GM19328 (cell line): ENCODE measurements around the gene COMT.
"Not testable (repeated sequence)": the region's sequence is repeated elsewhere in the genome, so short reads cannot be mapped to it uniquely, and the experiment has no call there.

ENCODE experiments used
- ATAC-seq: cut with Tn5 transposase; IDR thresholded peaks from one replicate; pipeline ENCODE4 v1.9.1; 2021; ENCODE audit warnings: mild to moderate bottlenecking, moderate library complexity; ENCODE audit not compliant: unreplicated experiment

COMT gene

GRCh38 chr22:19907902-19908301, 33.7 kb upstream of the COMT start:
- not testable (repeated sequence) for ATAC-seq

DNA sequence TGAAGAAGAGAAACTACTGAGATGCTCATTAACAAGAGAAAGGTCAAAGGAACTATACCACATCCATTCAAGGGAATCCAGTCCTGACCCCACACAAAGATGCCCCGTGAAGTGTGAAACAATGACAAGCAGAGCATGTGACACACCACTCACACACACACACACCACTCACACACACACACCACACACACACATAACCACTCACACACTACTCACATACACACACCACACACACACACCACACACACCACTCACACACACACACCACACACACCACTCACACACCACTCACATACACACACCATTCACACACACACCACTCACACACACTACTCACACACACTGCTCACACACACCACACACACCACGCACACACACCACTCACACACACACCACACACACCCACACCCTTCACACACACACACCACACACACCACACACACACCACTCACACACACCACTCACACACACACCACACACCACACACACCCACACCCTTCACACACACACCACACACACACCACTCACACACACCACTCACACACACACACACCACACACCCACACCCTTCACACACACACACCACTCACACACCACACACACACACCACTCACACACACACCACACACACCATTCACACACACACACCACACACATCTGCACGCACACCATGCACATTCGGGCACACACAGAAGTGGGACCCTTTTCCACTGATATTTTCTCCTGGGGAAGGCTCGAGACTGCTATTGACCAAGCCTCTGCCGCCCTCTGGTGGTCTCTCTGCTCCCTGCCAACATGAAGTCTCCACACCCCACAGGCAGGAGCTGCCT, 32.0 kb upstream of the COMT start:
- no peak for ATAC-seq

DNA sequence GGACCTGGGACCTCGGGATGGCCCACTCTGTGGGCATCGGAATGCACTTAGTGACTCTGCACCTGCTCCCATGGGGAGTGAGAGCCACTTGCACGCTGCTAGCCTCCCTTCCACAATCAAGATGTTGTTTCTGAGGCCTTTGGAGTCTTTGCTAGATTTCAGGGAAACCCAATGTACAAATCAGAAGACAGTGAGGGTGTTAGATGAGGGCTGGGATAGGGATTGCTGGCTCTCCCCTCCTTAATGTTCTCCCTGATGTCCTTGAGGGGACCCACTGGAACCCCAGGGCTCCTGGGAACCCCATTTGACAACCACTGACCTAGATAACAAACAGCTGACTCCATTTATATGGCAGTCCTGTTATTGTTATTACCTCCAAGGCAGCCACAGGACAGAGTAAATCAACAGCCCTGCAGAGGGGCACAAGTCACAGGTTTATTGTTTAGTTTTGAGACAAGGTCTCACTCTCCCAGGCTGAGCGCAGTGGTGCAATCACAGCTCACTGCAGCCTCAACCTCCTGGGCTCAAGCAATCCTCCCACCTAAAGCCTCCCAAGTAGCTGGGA, 31.3 kb upstream of the COMT start:
- ATAC-seq, result no peak

- ATAC-seq, result no peak
Observed at GRCh38 chr22:19911540-19912270, 29.9 kb upstream of the COMT start.

- ATAC-seq, result no peak
Observed at GRCh38 chr22:19912271-19912999, 29.1 kb upstream of the COMT start.

DNA sequence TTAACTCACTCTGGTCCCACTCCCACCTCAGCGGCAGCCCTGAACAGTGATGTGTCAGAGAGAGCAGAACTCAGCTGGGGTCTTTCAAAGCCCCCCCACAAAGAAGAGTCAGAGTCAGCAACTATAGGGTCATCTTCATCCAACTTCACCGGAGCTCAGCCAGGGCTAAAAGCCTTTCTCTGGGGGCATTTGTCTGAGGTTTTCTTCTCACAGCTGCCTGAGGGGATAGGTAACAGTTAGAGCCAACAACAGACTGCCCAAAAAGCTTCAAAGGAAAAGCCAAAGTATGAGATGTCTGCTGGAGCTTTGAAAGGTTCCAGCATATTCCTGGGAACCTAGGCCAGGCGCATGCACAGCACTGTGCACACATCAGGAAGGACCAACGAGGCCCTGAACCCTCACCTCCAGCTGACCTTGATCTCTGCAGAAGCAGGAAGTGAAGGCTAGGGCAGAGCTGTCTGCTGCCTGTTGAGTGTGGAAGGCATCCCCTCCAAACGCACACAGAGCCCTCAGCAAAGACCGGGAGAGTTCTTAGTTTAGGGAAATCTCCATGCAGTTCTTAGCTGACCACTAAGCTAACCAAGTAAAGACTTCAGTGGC, 28.1 kb upstream of the COMT start:
- ATAC-seq, result no peak

GRCh38 chr22:19914201-19914943, 27.2 kb upstream of the COMT start:
- ATAC-seq, result no peak

- no peak for ATAC-seq
Observed at GRCh38 chr22:19915287-19915954, 26.2 kb upstream of the COMT start.

- no peak for ATAC-seq
Observed at GRCh38 chr22:19916006-19916405, 25.6 kb upstream of the COMT start.

GRCh38 chr22:19916941-19917340, 24.6 kb upstream of the COMT start:
- ATAC-seq, result no peak

GRCh38 chr22:19917389-19918138, 24.0 kb upstream of the COMT start:
- no peak for ATAC-seq

DNA sequence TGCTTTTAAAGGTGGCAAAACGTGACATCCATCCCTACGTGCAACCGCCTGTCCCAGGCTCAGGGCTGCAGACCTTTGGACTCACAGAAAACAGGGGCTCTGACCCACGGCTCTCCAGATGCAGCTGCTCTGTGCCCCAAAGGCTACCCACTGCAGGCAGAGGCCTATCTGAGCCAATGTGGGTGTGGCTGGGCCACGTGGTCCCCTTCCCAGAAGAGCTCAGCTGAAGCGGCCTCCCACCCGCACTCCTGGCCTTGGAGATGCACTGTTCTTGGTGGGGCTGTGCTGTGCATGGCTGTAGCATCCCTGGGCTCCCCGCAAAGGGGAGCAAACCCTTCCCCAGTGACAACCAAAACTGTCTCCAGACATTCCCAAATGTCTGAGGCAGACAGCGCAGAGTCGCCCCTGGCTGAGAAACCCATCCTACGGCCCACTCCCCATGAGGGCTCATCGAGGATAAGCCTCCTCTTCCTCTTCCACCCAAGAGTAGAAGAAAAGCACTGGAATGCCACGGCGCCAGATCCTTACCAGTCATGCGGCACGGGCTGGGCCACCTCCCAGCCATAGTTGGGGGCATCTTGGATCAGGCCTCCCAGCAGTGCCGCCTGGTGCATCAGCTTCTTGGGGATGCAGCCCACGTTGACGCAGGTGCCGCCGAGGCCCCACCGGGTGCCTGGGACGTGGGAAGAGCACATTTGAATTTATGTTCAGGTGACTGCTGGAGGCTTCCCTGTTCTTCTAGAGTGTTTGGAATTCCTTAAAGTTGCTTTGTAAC, 23.1 kb upstream of the COMT start:
- ATAC-seq, result no peak

- ATAC-seq, result no peak
Observed at GRCh38 chr22:19919701-19920363, 21.7 kb upstream of the COMT start.

DNA sequence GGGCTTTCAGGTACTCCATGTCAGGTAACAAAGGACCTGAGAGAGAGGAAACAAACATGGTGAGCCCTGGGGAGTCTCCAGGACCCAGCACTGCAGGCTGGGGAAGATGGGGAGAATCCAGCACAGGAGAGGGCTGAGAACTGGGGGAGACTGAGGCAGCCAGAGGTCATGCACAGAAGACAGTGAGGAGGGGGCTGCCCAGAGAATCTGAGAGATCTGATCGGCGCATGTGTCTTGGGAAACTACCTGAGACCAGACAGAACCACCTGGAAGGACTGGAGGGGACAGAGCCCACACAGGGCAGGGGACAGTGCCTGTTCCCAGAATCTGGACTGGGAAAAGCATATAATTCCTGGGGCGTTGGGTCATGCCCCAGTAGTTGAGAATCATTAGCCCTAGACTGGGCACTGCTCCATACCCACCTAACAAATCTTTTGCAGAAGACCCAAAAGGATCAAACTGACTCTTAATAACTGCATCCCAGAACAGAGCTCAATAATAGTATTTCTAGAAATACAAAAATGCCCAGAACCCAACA, 20.0 kb upstream of the COMT start:
- no peak for ATAC-seq

DNA sequence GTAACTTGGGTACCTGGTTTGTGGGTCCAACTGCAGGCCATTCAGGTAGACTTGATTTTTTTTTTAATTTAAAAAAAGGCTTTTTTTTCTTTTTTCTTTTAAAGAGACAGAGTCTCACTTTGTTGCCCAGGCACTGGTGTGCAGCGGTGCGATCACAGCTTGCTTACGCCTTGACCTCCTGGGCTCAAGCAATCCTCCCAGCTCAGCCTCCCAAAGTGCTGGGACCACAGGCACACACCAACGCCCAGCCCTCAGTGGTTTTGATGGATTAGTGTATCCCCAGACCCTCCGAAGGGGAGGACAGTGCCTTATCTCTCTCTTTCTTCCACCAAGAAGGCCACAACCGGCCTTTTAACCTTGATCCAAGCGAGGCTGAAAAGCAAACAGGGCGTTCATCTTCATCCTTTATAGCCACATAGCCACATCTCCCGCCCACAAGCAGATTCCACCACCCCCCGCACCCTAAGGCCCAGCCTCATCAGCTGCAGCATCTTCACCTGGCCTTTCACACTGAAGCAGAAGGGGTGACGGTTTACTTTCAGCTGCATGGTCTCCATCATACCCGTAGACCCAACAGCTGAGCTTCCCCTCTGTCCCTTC, 17.6 kb upstream of the COMT start:
- no peak for ATAC-seq

DNA sequence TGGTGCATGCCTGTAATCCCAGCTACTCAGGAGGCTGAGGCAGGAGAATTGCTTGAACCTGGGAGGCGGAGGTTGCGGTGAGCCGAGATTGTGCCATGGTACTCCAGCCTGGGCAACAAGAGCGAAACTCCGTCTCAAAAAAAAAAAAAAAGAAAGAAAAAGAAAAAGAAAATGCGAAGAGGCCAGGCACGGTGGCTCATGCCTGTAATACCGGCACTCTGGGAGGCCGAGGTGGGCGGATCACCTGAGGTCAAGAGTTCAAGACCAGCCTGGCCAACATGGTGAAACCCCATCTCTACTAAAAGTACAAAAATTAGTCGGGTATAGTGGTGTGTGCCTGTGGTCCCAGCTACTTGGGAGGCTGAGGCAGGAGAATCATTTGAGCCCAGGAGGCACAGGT, 15.5 kb upstream of the COMT start:
- not testable (repeated sequence) for ATAC-seq

DNA sequence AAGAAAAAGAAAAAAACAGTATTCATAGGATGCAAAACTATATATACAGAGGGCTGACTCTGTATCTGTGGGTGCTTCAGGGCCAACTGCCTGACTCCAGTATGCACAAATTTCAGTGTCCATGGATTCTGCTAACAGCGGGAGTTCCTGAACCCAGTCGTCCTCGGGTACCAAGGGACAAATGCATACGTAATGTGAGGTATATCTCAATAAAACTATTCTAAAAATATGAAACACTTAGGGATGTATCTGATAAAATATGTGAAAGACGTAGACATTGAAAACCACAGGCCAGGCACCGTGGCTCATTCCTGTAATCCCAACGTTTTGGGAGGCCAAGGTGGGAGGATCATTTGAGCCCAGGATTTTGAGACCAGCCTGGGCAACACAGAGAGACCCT, 13.9 kb upstream of the COMT start:
- ATAC-seq, result no peak
